ENCODE data around the gene AP3B2. TPM values are rescaled to one million over a fixed set of nuclear protein-coding genes. Genes with fewer than 3 reads are reported as not detected.

AP3B2 gene
- total and polyA plus RNA-seq, 2 donors (not counting 3 experiments of a cell fraction or from before 2014, with no cell fraction given) = not detected

DNA sequence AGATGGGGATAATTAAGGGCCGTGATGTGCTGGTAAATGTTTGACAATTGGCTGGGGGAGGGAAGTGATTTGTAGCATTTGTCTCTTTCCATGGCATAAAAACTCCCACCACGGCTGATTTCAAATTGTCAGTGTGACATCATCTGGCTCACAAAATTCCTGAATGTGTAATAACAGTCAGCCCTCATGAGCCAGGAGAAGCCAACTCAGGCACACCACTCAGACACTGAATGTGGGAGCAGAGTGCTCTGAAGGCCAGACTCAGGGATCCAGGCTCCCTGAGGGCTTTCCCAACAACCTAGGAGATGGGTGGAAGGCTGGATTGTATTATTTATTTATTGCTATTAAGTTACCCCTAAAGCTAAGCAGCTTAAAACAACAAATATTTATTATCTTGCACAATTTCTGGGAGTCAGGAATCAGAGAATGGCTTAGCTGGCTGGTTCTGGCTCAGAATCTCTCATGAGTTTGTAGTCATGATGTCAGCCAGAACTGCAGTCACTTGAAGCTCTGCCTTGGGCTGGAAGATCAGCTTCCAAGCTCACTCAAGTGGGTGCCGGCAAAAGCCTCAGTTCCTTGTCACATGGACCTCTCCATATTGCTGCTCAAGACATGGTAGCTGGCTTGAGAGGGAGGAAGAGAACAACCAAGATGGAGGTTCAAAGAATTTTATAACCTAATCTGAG is 56.0 kb downstream of the AP3B2 start:
- POLR2A ChIA-PET = no interaction called here
- TF ChIP-seq JUN (IDR thresholded peaks at IDR 0.05; ENCODE audit: borderline replicate concordance, insufficient read depth, insufficient read length, low read depth) = no peak
- no peak for TF ChIP-seq POLR2AphosphoS5 (IDR thresholded peaks at IDR 0.05; ENCODE audit: insufficient read depth, low read depth, low read length)
- TF ChIP-seq EZH2 (IDR thresholded peaks at IDR 0.05; ENCODE audit: borderline replicate concordance, low read depth, low read length, severe bottlenecking) = no peak
- no peak for TF ChIP-seq CTCF (IDR thresholded peaks at IDR 0.05; ENCODE audit: extremely low read depth in 1 of 2, insufficient read depth in 1 of 2, low read depth in 1 of 2, low read length in 2 of 2)
- no peak for TF ChIP-seq GATA2 (IDR thresholded peaks at IDR 0.05; ENCODE audit: insufficient read depth, insufficient read length, low read depth, low read length)
- TF ChIP-seq MAX (IDR thresholded peaks at IDR 0.05; ENCODE audit: insufficient read depth, insufficient read length) = no peak
- no peak for TF ChIP-seq POLR2A (IDR thresholded peaks at IDR 0.05; ENCODE audit: low read depth, low read length)
- TF ChIP-seq FOS (IDR thresholded peaks at IDR 0.05; ENCODE audit: borderline replicate concordance, insufficient read depth, low read length) = no peak
- TF ChIP-seq MYC (IDR thresholded peaks at IDR 0.05; ENCODE audit: low read depth, low read length) = no peak

More for the DNA sequence above, 56.0 kb downstream of the AP3B2 start:
- Histone ChIP-seq H3K4me3 (replicated peaks in 1 of 3; ENCODE audit: insufficient read depth in 1 of 3, low read depth in 1 of 3, low read length in 3 of 3) (no peak overlapping the region), H3K9me1 (replicated peaks; ENCODE audit: control insufficient read depth, extremely low read depth, insufficient read depth, low read length) (no peaks in the 10 kb centered on the region), H3K9ac (replicated peaks; ENCODE audit: extremely low read depth, insufficient read depth, low read length) (no peak overlapping the region), H3K4me2 (ENCODE audit: insufficient read depth, low read length) (no peak overlapping the region), H3K79me2 (ENCODE audit: control insufficient read depth, insufficient read depth, low read length) (no peaks in the 10 kb centered on the region), H3K4me1 (ENCODE audit: control insufficient read depth, extremely low read depth, insufficient read depth, low read length) (no peaks in the 10 kb centered on the region), H4K20me1 (replicated peaks; ENCODE audit: control insufficient read depth, extremely low read depth, insufficient read depth, low read length) (no peaks in the 10 kb centered on the region), H2AFZ (ENCODE audit: low read depth, low read length) (no peak overlapping the region), H3K36me3 (ENCODE audit: control insufficient read depth in 2 of 2, extremely low read depth in 1 of 2, insufficient read depth in 2 of 2, low read length in 2 of 2) (no peaks in the 10 kb centered on the region), H3K27ac (ENCODE audit: insufficient read depth, low read depth, low read length) (no peak overlapping the region), H3K9me3 (replicated peaks; ENCODE audit: control insufficient read depth, insufficient read depth, low read length) (no peaks in the 10 kb centered on the region), H3K27me3 (ENCODE audit: control insufficient read depth in 2 of 2, insufficient read depth in 2 of 2, low read length in 2 of 2) (peaks cover 8 to 14% of the 10 kb centered on the region in 2 experiments)
- intact Hi-C loops (cut with micrococcal nuclease) (no loop called here), dilution Hi-C loops (cut with MboI; ENCODE audit: extremely low pct_ligation_motif_present, low sequenced_read_pairs) (no loop called here)
- BruUV-seq (replicated peaks) = no TSS peak
- no peak for FAIRE-seq
- CTCF ChIA-PET = interaction anchor here (1.5 kb wide), 1 partner anchor 9 kb away, joined by 3 read pairs; no protein-coding TSS in a partner anchor
- no peak for DNase-seq (ENCODE audit: low read depth, low spot score)
